ENCODE measurements around the gene WNT8B.

WNT8B gene

GRCh38 chr10:100462709-100463108 is at the start of gene WNT8B:
Gene WNT8B, plus strand, starts transcription at chr10:100463009. Its CDS starts 160 bp downstream, at chr10:100463169.
- H3K4me1 ChIP-seq (ENCODE audit: control insufficient read depth, insufficient read depth, low read length), result no peaks in the 10 kb centered on the region
- H3K9me3 ChIP-seq (ENCODE audit: control insufficient read depth, low read length), result no peaks in the 10 kb centered on the region
- H3K9ac ChIP-seq (ENCODE audit: low read length), result no peak within 1 kb of the TSS
- peaks cover 23% of the 10 kb centered on the region for H3K27me3 ChIP-seq (replicated peaks; ENCODE audit: control insufficient read depth, insufficient read depth, low read length)
- no peaks in the 10 kb centered on the region for H3K36me3 ChIP-seq (ENCODE audit: control insufficient read depth, insufficient read depth, low read length, severe bottlenecking)
- no peak for DNase-seq (ENCODE audit: low read depth)
- no peak within 1 kb of the TSS for H3K4me3 ChIP-seq (ENCODE audit: low read length)

DNA sequence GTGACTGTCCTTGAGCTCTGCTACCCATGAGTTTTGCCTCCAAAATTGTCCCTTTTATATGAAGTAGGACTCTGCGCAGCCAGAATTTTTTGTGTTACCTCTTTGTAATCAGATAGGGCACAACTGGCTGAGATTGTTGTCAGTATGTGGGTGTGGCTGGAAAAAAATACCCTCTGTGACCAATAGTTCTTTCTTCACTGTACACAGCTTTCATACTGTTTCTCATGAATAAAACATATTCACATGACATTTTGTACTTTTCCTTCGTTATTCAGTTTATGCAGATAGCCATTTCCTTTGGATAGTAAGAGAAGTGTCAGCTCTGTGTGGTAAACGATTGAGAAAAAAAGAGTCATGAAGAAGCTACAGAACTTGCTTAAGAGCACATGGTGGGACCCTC is 49.6 kb upstream of the WNT8B start:
- Histone ChIP-seq H3K9me3 (ENCODE audit: control insufficient read depth, low read length) (no peaks in the 10 kb centered on the region), H3K27me3 (replicated peaks; ENCODE audit: control insufficient read depth, insufficient read depth, low read length) (peaks cover 3% of the 10 kb centered on the region), H3K4me3 (ENCODE audit: low read length) (no peak overlapping the region), H3K4me1 (ENCODE audit: control insufficient read depth, insufficient read depth, low read length) (no peaks in the 10 kb centered on the region), H3K36me3 (ENCODE audit: control insufficient read depth, insufficient read depth, low read length, severe bottlenecking) (no peaks in the 10 kb centered on the region), H3K9ac (ENCODE audit: low read length) (no peak overlapping the region)
- no peak for DNase-seq (ENCODE audit: low read depth)

DNA sequence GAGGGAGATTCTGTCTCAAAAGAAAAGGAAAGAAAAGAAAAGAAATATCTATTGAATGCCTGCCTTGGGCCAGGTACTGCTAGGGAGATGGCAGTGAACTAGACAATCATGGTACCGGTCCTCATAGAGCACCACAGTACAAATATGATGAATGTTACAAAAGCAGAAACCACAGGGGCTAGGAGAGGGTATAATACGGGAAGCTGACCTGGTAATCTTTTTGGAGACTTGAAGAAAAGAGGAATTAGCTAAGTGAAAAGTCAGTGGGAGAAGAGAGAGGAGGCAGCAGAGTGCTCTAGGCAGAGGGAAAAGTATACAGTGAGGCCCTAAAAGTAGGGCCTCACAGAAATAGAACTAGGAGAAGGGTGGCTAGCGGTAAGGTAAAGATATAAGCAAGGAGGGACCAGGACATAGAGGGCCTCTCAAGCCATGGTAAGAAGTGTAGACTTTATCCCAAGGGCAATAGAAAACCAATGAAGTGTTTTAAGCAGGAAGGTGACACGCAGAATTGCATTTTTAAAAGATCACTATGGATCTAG is 42.8 kb upstream of the WNT8B start:
- H3K9me3 ChIP-seq (ENCODE audit: control insufficient read depth, low read length), result no peaks in the 10 kb centered on the region
- H3K9ac ChIP-seq (ENCODE audit: low read length), result no peak overlapping the region
- no peaks in the 10 kb centered on the region for H3K36me3 ChIP-seq (ENCODE audit: control insufficient read depth, insufficient read depth, low read length, severe bottlenecking)
- H3K4me1 ChIP-seq (ENCODE audit: control insufficient read depth, insufficient read depth, low read length), result no peaks in the 10 kb centered on the region
- peaks cover 10% of the 10 kb centered on the region for H3K27me3 ChIP-seq (replicated peaks; ENCODE audit: control insufficient read depth, insufficient read depth, low read length)
- no peak overlapping the region for H3K4me3 ChIP-seq (ENCODE audit: low read length)
- no peak for DNase-seq (ENCODE audit: low read depth)

- Histone ChIP-seq H3K9ac (ENCODE audit: low read length) (no peak overlapping the region), H3K4me3 (ENCODE audit: low read length) (no peak overlapping the region), H3K4me1 (ENCODE audit: control insufficient read depth, insufficient read depth, low read length) (peaks cover 8% of the 10 kb centered on the region), H3K36me3 (ENCODE audit: control insufficient read depth, insufficient read depth, low read length, severe bottlenecking) (no peaks in the 10 kb centered on the region), H3K9me3 (ENCODE audit: control insufficient read depth, low read length) (no peaks in the 10 kb centered on the region), H3K27me3 (replicated peaks; ENCODE audit: control insufficient read depth, insufficient read depth, low read length) (no peaks in the 10 kb centered on the region)
- DNase-seq (ENCODE audit: low read depth), result no peak
Observed at GRCh38 chr10:100427374-100427773, 35.4 kb upstream of the WNT8B start.

GRCh38 chr10:100433253-100434240 is 29.3 kb upstream of the WNT8B start:
- Histone ChIP-seq H3K27me3 (replicated peaks; ENCODE audit: control insufficient read depth, insufficient read depth, low read length) (no peaks in the 10 kb centered on the region), H3K9me3 (ENCODE audit: control insufficient read depth, low read length) (no peaks in the 10 kb centered on the region), H3K4me1 (ENCODE audit: control insufficient read depth, insufficient read depth, low read length) (peaks cover 8% of the 10 kb centered on the region), H3K36me3 (ENCODE audit: control insufficient read depth, insufficient read depth, low read length, severe bottlenecking) (no peaks in the 10 kb centered on the region), H3K9ac (ENCODE audit: low read length) (peak overlapping the region; percentile 1), H3K4me3 (ENCODE audit: low read length) (no peak overlapping the region)
- DNase-seq (ENCODE audit: low read depth), result peak; percentile 98

DNA sequence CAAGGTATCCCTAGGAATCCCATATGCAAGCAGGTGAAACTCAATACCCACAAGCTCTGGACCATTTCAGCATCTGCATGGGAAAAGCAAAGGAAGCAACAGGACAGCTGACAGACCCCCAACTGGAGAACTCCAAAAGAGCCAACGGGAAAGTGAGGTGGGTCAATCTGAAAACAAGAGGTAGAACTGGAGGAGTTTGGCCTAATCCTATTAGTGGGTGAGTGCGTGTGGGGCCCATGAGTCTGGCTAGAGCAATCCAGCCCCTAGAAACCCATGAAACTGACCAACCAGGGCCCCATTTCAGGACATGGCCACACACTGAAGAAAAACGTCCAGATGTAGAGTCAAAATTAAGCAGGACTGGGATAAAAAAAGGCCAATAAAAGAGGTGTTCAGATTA is 26.6 kb upstream of the WNT8B start:
- DNase-seq (ENCODE audit: low read depth), result no peak
- Histone ChIP-seq H3K27me3 (replicated peaks; ENCODE audit: control insufficient read depth, insufficient read depth, low read length) (no peaks in the 10 kb centered on the region), H3K36me3 (ENCODE audit: control insufficient read depth, insufficient read depth, low read length, severe bottlenecking) (no peaks in the 10 kb centered on the region), H3K9ac (ENCODE audit: low read length) (no peak overlapping the region), H3K4me3 (ENCODE audit: low read length) (no peak overlapping the region), H3K4me1 (ENCODE audit: control insufficient read depth, insufficient read depth, low read length) (no peaks in the 10 kb centered on the region), H3K9me3 (ENCODE audit: control insufficient read depth, low read length) (no peaks in the 10 kb centered on the region)

- H3K36me3 ChIP-seq (ENCODE audit: control insufficient read depth, insufficient read depth, low read length, severe bottlenecking), result no peaks in the 10 kb centered on the region
- H3K4me1 ChIP-seq (ENCODE audit: control insufficient read depth, insufficient read depth, low read length), result no peaks in the 10 kb centered on the region
- no peak overlapping the region for H3K4me3 ChIP-seq (ENCODE audit: low read length)
- H3K9me3 ChIP-seq (ENCODE audit: control insufficient read depth, low read length), result no peaks in the 10 kb centered on the region
- no peaks in the 10 kb centered on the region for H3K27me3 ChIP-seq (replicated peaks; ENCODE audit: control insufficient read depth, insufficient read depth, low read length)
- no peak for DNase-seq (ENCODE audit: low read depth)
- H3K9ac ChIP-seq (ENCODE audit: low read length), result no peak overlapping the region
Observed at GRCh38 chr10:100438674-100439315, 24.0 kb upstream of the WNT8B start.

DNA sequence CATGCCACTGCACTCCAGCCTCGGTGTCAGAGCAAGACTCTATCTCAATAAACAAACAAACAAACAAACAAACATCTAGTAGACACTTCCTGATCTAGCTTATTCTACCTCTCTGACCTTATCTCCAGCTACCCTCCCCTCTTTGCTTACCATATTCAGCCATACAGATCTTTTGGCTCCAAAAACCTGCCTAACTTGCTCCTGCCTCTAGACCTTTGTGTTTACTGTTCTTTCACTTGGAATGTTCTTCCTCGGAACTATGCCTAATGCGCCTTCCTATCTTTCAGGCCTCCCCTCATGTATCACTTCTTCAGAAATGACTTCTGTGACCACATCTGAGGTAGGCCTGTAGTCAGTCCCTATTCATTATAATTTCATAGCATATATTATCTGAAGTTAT is 20.3 kb upstream of the WNT8B start:
- no peaks in the 10 kb centered on the region for H3K4me1 ChIP-seq (ENCODE audit: control insufficient read depth, insufficient read depth, low read length)
- no peak for DNase-seq (ENCODE audit: low read depth)
- H3K4me3 ChIP-seq (ENCODE audit: low read length), result no peak overlapping the region
- no peak overlapping the region for H3K9ac ChIP-seq (ENCODE audit: low read length)
- H3K27me3 ChIP-seq (replicated peaks; ENCODE audit: control insufficient read depth, insufficient read depth, low read length), result no peaks in the 10 kb centered on the region
- H3K36me3 ChIP-seq (ENCODE audit: control insufficient read depth, insufficient read depth, low read length, severe bottlenecking), result no peaks in the 10 kb centered on the region
- H3K9me3 ChIP-seq (ENCODE audit: control insufficient read depth, low read length), result peaks cover 9% of the 10 kb centered on the region

DNA sequence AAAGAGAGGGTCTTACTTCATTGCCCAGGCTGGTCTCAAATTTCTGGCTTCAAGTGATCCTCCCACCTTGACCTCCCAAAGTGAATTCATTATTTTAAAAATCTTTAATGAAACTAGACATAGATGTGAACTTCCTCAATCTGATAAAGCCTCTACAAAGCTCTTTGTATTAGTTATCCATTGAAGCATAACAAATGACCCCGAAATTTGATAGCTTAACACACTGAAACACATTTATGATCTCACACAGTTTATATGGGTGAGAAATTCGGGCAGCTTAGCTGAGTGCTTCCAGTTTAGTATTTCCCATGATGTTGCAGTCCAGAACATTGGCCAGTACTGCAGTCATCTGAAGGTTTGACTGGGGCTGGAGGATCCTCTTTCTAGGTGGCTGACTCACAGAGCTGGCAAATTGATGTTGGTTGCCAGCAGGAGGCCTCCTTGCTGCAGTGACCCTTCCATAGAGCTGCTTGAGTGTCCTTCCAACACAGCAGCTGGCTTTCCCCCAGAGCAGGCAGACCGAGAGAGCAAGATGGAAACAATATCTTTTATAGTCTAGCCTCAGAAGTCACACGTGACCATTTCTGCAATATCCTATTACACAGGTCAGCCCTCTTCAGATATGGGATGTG is 16.6 kb upstream of the WNT8B start:
- no peaks in the 10 kb centered on the region for H3K36me3 ChIP-seq (ENCODE audit: control insufficient read depth, insufficient read depth, low read length, severe bottlenecking)
- no peaks in the 10 kb centered on the region for H3K4me1 ChIP-seq (ENCODE audit: control insufficient read depth, insufficient read depth, low read length)
- no peak overlapping the region for H3K9ac ChIP-seq (ENCODE audit: low read length)
- H3K27me3 ChIP-seq (replicated peaks; ENCODE audit: control insufficient read depth, insufficient read depth, low read length), result peaks cover 4% of the 10 kb centered on the region
- peaks cover 9% of the 10 kb centered on the region for H3K9me3 ChIP-seq (ENCODE audit: control insufficient read depth, low read length)
- no peak overlapping the region for H3K4me3 ChIP-seq (ENCODE audit: low read length)
- no peak for DNase-seq (ENCODE audit: low read depth)

GRCh38 chr10:100447663-100448062 is 15.1 kb upstream of the WNT8B start:
- H3K9ac ChIP-seq (ENCODE audit: low read length), result no peak overlapping the region
- H3K4me1 ChIP-seq (ENCODE audit: control insufficient read depth, insufficient read depth, low read length), result no peaks in the 10 kb centered on the region
- peaks cover 9% of the 10 kb centered on the region for H3K9me3 ChIP-seq (ENCODE audit: control insufficient read depth, low read length)
- H3K4me3 ChIP-seq (ENCODE audit: low read length), result no peak overlapping the region
- no peaks in the 10 kb centered on the region for H3K36me3 ChIP-seq (ENCODE audit: control insufficient read depth, insufficient read depth, low read length, severe bottlenecking)
- H3K27me3 ChIP-seq (replicated peaks; ENCODE audit: control insufficient read depth, insufficient read depth, low read length), result peaks cover 4% of the 10 kb centered on the region
- DNase-seq (ENCODE audit: low read depth), result no peak

- DNase-seq (ENCODE audit: low read depth), result no peak
- Histone ChIP-seq H3K36me3 (ENCODE audit: control insufficient read depth, insufficient read depth, low read length, severe bottlenecking) (no peaks in the 10 kb centered on the region), H3K27me3 (replicated peaks; ENCODE audit: control insufficient read depth, insufficient read depth, low read length) (peaks cover 4% of the 10 kb centered on the region), H3K9ac (ENCODE audit: low read length) (no peak overlapping the region), H3K9me3 (ENCODE audit: control insufficient read depth, low read length) (peaks cover 9% of the 10 kb centered on the region), H3K4me3 (ENCODE audit: low read length) (no peak overlapping the region), H3K4me1 (ENCODE audit: control insufficient read depth, insufficient read depth, low read length) (no peaks in the 10 kb centered on the region)
Observed at GRCh38 chr10:100448951-100449350, 13.9 kb upstream of the WNT8B start.

Data from adipocyte (in vitro differentiated cells).